Naive thymus-derived CD4-positive, alpha-beta T cell (primary cell): Measurements from ENCODE around the gene SMIM27. TPM values are rescaled to one million over a fixed set of nuclear protein-coding genes. Genes with fewer than 3 reads are reported as not detected.
"Not testable (repeated sequence)": the region's sequence is repeated elsewhere in the genome, so short reads cannot be mapped to it uniquely, and the experiment has no call there.

Experiments used
- ATAC-seq: fragments of 150-1000 bp; cut with Tn5 transposase; 2 replicates; pipeline ENCODE4 v1.10.0; 2021; ENCODE audit warnings: mild to moderate bottlenecking, moderate library complexity
- CTCF ChIA-PET: fragments of 350-600 bp; sonication (Branson Sonifier 250); formaldehyde crosslinking; loops from one replicate; lab custom pipeline; 2021; ENCODE audit warnings: antibody characterized with exemption; lab: Charles Lee
- POLR2A ChIA-PET: fragments of 350-600 bp; sonication (Branson Sonifier 250); formaldehyde crosslinking; loops from one replicate; lab custom pipeline; 2021; ENCODE audit warnings: antibody characterized with exemption, inconsistent platforms; lab: Charles Lee
- DNase-seq, 9 donors: peaks; one replicate each; pipeline versions ENCODE4 v3.0.0 to v3.0.0-alpha.2; 2020 to 2022; ENCODE audit warnings: mixed read lengths in 1 of 9
- H3K27ac ChIP-seq: one replicate; pipeline ENCODE4 v1.7.0; 2013; ENCODE audit warnings: mild to moderate bottlenecking, low read depth, low read length, moderate library complexity
- H3K27me3 ChIP-seq, 2 donors: one replicate each; pipeline ENCODE4 v1.7.0; 2013; ENCODE audit warnings: low read length in 2 of 2, mild to moderate bottlenecking in 2 of 2, moderate library complexity in 2 of 2; ENCODE audit not compliant: control insufficient read depth in 2 of 2, insufficient read depth in 2 of 2
- H3K36me3 ChIP-seq, 3 experiments: 1 replicate in 2 of 3; 2 replicates in 1 of 3; pipeline ENCODE4 v1.7.0; 2013; ENCODE audit warnings: low read length in 3 of 3, mild to moderate bottlenecking in 3 of 3, moderate library complexity in 1 of 3; ENCODE audit not compliant: insufficient read depth in 3 of 3, control insufficient read depth in 2 of 3
- H3K4me1 ChIP-seq, 2 donors: one replicate each; pipeline ENCODE4 v1.7.0; 2013; ENCODE audit warnings: low read length in 2 of 2, mild to moderate bottlenecking in 2 of 2, moderate library complexity in 1 of 2; ENCODE audit not compliant: control insufficient read depth in 2 of 2, insufficient read depth in 2 of 2
- H3K4me3 ChIP-seq: 2 replicates; pipeline ENCODE4 v1.7.0; 2013; ENCODE audit warnings: mild to moderate bottlenecking, low read length
- H3K9me3 ChIP-seq, 3 experiments: 1 replicate in 2 of 3; 2 replicates in 1 of 3; pipeline ENCODE4 v1.7.0; 2013; ENCODE audit warnings: low read length in 3 of 3; ENCODE audit not compliant: control insufficient read depth in 2 of 3
- H3K27ac Mint-ChIP-seq, 9 donors: one replicate each; pipeline ENCODE4 v1.8.0; 2020 to 2022; ENCODE audit warnings: mixed read lengths in 9 of 9, mild to moderate bottlenecking in 8 of 9, moderate library complexity in 5 of 9, inconsistent platforms in 2 of 9
- H3K27me3 Mint-ChIP-seq, 5 donors: one replicate each; pipeline ENCODE4 v1.8.0; 2021 to 2022; ENCODE audit warnings: mixed read lengths in 5 of 5, mild to moderate bottlenecking in 1 of 5
- H3K36me3 Mint-ChIP-seq, 5 donors: one replicate each; pipeline ENCODE4 v1.8.0; 2020 to 2022; ENCODE audit warnings: mixed read lengths in 5 of 5, mild to moderate bottlenecking in 3 of 5, inconsistent platforms in 1 of 5
- H3K4me1 Mint-ChIP-seq, 7 donors: one replicate each; pipeline ENCODE4 v1.8.0; 2020 to 2022; ENCODE audit warnings: mixed read lengths in 7 of 7, mild to moderate bottlenecking in 3 of 7, inconsistent platforms in 1 of 7
- H3K4me3 Mint-ChIP-seq, 10 donors: one replicate each; pipeline ENCODE4 v1.8.0; 2020 to 2022; ENCODE audit warnings: mild to moderate bottlenecking in 10 of 10, mixed read lengths in 10 of 10, moderate library complexity in 6 of 10, inconsistent platforms in 2 of 10
- H3K9me3 Mint-ChIP-seq, 11 donors: one replicate each; pipeline ENCODE4 v1.8.0; 2020 to 2022; ENCODE audit warnings: mixed read lengths in 11 of 11, mild to moderate bottlenecking in 4 of 11, inconsistent platforms in 1 of 11, moderate library complexity in 1 of 11
- intact Hi-C, 2 donors: fragments of 100-400 bp; cut with micrococcal nuclease; formaldehyde crosslinking; loops; one replicate each; pipeline ENCODE4 v1.15.1; 2023
- polyA plus RNA-seq, 2 donors: library from polyadenylated mRNA; unstranded; fragments of 300-500 nt; fragmentation: Illumina TruSeq; gene quantifications; one replicate each; pipeline ENCODE4 v1.2.3, GENCODE V29; 2021
- total RNA-seq, 6 experiments: library from RNA in 5 of 6; stranded (reverse) in 5 of 6; gene quantifications; 1 replicate in 5 of 6; 2 replicates in 1 of 6; pipeline ENCODE4 v1.2.3 and lab custom pipeline; 2021 to 2026

The SMIM27 gene
- total and polyA plus RNA-seq, 7 experiments from 2014 or later = 15.1 to 108 (median 37.8) TPM

DNA sequence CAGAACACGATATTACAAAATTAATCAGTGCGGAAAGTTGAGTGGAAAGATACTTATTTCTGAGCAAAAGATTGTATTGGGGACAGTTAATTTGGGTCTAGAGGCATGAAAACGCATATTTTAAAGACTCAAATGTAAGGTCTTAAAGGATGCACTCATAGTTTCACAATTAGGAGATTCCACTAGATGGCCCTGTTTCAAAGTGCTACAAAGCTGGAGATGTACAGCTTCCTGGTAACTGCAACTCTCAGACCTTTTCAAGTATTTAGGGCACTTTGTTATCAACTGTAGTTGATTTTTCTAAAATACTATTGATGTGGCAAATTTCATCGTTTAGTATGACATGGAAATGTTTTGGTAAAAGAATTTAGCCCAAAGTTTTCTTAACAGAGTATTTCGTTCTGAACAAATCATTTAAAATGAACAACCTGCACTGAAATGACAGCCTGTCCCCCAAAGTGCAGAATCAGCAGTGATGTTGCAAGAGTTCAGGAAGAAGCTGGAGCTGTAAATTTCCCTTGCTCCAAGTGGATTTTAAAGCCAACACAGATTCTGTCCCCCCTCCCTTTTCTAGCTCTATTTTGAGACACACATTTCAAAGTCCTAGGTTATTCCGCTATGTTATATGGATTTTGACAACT is 37.1 kb downstream of the SMIM27 start:
- no peaks in the 10 kb centered on the region for H3K27me3 ChIP-seq
- Mint-ChIP-seq H3K4me3 (no peak overlapping the region), H3K27me3 (peaks cover 0 to 37% (median 31%) of the 10 kb centered on the region in 5 donors), H3K36me3 (no peaks in the 10 kb centered on the region), H3K27ac (no peak overlapping the region), H3K4me1 (no peaks in the 10 kb centered on the region), H3K9me3 (no peaks in the 10 kb centered on the region)
- ATAC-seq (peak; percentile 58), DNase-seq (peak in 2 of 9 donors; percentile 12 to 28)
- H3K36me3 ChIP-seq = no peaks in the 10 kb centered on the region
- H3K4me3 ChIP-seq = no peak overlapping the region
- H3K27ac ChIP-seq = no peak overlapping the region
- H3K4me1 ChIP-seq = no peaks in the 10 kb centered on the region
- POLR2A ChIA-PET = no interaction called here
- H3K9me3 ChIP-seq = no peaks in the 10 kb centered on the region
- CTCF ChIA-PET = interaction anchor here (0.7 to 3.9 kb wide), 5 partner anchors 9 to 1831 kb away, joined by 3 to 25 read pairs (median 5); no protein-coding TSS in a partner anchor
- intact Hi-C loops = loop anchor here (1.0 to 10.0 kb wide), 2 partner anchors 379 to 1136 kb away; no protein-coding TSS in a partner anchor

- Histone ChIP-seq H3K9me3 (no peaks in the 10 kb centered on the region), H3K27ac (no peak overlapping the region), H3K4me1 (no peaks in the 10 kb centered on the region), H3K27me3 (no peaks in the 10 kb centered on the region), H3K36me3 (no peaks in the 10 kb centered on the region), H3K4me3 (no peak overlapping the region)
- Mint-ChIP-seq H3K27ac (no peak overlapping the region), H3K27me3 (peaks cover 0 to 39% (median 22%) of the 10 kb centered on the region in 5 donors), H3K9me3 (no peaks in the 10 kb centered on the region), H3K4me1 (no peaks in the 10 kb centered on the region), H3K4me3 (no peak overlapping the region), H3K36me3 (no peaks in the 10 kb centered on the region)
- intact Hi-C loops = no loop called here
- CTCF ChIA-PET = interaction anchor here (0.6 to 3.9 kb wide), 3 partner anchors 10 to 379 kb away, joined by 3 to 25 read pairs (median 4); no protein-coding TSS in a partner anchor
- DNase-seq (no peak), ATAC-seq (no peak)
- POLR2A ChIA-PET = no interaction called here
Observed at GRCh38 chr9:32590476-32590875, 38.3 kb downstream of the SMIM27 start.

GRCh38 chr9:32590898-32591297 is 38.8 kb downstream of the SMIM27 start:
- no peaks in the 10 kb centered on the region for H3K4me1 Mint-ChIP-seq
- H3K36me3 ChIP-seq = no peaks in the 10 kb centered on the region
- no peak overlapping the region for H3K4me3 ChIP-seq
- no peak overlapping the region for H3K27ac Mint-ChIP-seq
- no peak overlapping the region for H3K4me3 Mint-ChIP-seq
- DNase-seq (no peak), ATAC-seq (no peak)
- intact Hi-C loops = no loop called here
- no peaks in the 10 kb centered on the region for H3K9me3 ChIP-seq
- POLR2A ChIA-PET = no interaction called here
- no peaks in the 10 kb centered on the region for H3K4me1 ChIP-seq
- no peaks in the 10 kb centered on the region for H3K27me3 ChIP-seq
- no peak overlapping the region for H3K27ac ChIP-seq
- H3K9me3 Mint-ChIP-seq = peaks cover 0 to 1% (median 0%) of the 10 kb centered on the region in 11 donors
- CTCF ChIA-PET = interaction anchor here (0.7 to 3.9 kb wide), 2 partner anchors 10 to 378 kb away, joined by 4 to 25 read pairs; no protein-coding TSS in a partner anchor
- no peaks in the 10 kb centered on the region for H3K36me3 Mint-ChIP-seq
- H3K27me3 Mint-ChIP-seq = peaks cover 0 to 35% (median 21%) of the 10 kb centered on the region in 5 donors

GRCh38 chr9:32596096-32596865 is 44.2 kb downstream of the SMIM27 start:
- peaks cover 0 to 4% of the 10 kb centered on the region in 2 donors for H3K27me3 ChIP-seq
- POLR2A ChIA-PET = no interaction called here
- Mint-ChIP-seq H3K27ac (no peak overlapping the region), H3K4me3 (no peak overlapping the region), H3K36me3 (no peaks in the 10 kb centered on the region), H3K27me3 (peaks cover 6 to 33% (median 23%) of the 10 kb centered on the region in 5 donors), H3K4me1 (no peaks in the 10 kb centered on the region), H3K9me3 (peaks cover 0 to 6% (median 0%) of the 10 kb centered on the region in 11 donors)
- intact Hi-C loops = no loop called here
- no peaks in the 10 kb centered on the region for H3K4me1 ChIP-seq
- no peak overlapping the region for H3K4me3 ChIP-seq
- no peak overlapping the region for H3K27ac ChIP-seq
- ATAC-seq (no peak), DNase-seq (no peak)
- CTCF ChIA-PET = interaction anchor here (0.6 to 0.7 kb wide), 2 partner anchors 368 to 1012 kb away, joined by 3 to 4 read pairs; no protein-coding TSS in a partner anchor
- no peaks in the 10 kb centered on the region for H3K36me3 ChIP-seq
- H3K9me3 ChIP-seq = no peaks in the 10 kb centered on the region

GRCh38 chr9:32596936-32597335 is 44.8 kb downstream of the SMIM27 start:
- DNase-seq (no peak), ATAC-seq (no peak)
- Mint-ChIP-seq H3K27me3 (peaks cover 6 to 30% (median 24%) of the 10 kb centered on the region in 5 donors), H3K4me3 (no peak overlapping the region), H3K9me3 (peaks cover 0 to 6% (median 0%) of the 10 kb centered on the region in 11 donors), H3K4me1 (no peaks in the 10 kb centered on the region), H3K27ac (no peak overlapping the region), H3K36me3 (no peaks in the 10 kb centered on the region)
- Histone ChIP-seq H3K4me1 (no peaks in the 10 kb centered on the region), H3K27me3 (peaks cover 0 to 4% of the 10 kb centered on the region in 2 donors), H3K9me3 (no peaks in the 10 kb centered on the region), H3K36me3 (no peaks in the 10 kb centered on the region), H3K4me3 (no peak overlapping the region), H3K27ac (no peak overlapping the region)
- intact Hi-C loops = no loop called here
- ChIA-PET CTCF (no interaction called here), POLR2A (no interaction called here)

DNA sequence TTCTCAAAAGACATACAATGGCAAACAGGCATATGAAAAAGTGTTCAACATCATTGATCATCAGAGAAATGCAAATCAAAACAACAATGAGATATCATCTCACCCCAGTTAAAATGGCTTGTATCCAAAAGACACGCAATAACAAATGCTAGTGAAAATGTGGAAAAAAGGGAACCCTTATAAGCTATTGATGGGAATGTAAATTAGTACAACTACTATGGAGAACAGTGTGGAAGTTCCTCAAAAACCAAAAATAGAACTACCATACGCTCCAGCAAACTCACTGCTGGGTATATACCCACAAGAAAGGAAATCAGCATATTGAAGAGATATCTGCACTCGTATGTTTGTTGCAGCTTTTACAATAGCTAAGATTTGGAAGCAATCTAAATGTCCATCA is 46.9 kb downstream of the SMIM27 start:
- intact Hi-C loops, DNase-seq, CTCF ChIA-PET, H3K4me3 ChIP-seq, H3K36me3 Mint-ChIP-seq, H3K4me3 Mint-ChIP-seq, H3K9me3 Mint-ChIP-seq, H3K9me3 ChIP-seq, H3K4me1 ChIP-seq, ATAC-seq, H3K27me3 ChIP-seq, H3K36me3 ChIP-seq, H3K27ac Mint-ChIP-seq, H3K4me1 Mint-ChIP-seq, H3K27ac ChIP-seq, POLR2A ChIA-PET: not testable (repeated sequence)
- peaks cover 14 to 26% (median 23%) of the 10 kb centered on the region in 5 donors for H3K27me3 Mint-ChIP-seq
